NB4 (cell line): ENCODE results near the gene DCUN1D2.

Experiments
- DNase-seq: peaks from one replicate; pipeline ENCODE4 v3.0.0; 2010; ENCODE audit warnings: low read depth
- H3K4me3 ChIP-seq: one replicate; pipeline ENCODE4 v1.5.1; 2011; ENCODE audit warnings: mild to moderate bottlenecking, low read depth, low read length, moderate library complexity
- MYC ChIP-seq: IDR thresholded peaks from 2 replicates; pipeline ENCODE4 v1.6.1; 2011; ENCODE audit warnings: low read depth, low read length
- POLR2A ChIP-seq: IDR thresholded peaks from 2 replicates; pipeline ENCODE4 v1.6.1; 2011; ENCODE audit warnings: mild to moderate bottlenecking; ENCODE audit not compliant: insufficient read length; ENCODE audit errors: extremely low read depth
- TF ChIP-seq, protein P1 (sequence below): IDR thresholded peaks from 2 replicates; pipeline ENCODE4 v1.6.1; 2011; ENCODE audit warnings: low read depth, low read length
- TF ChIP-seq, protein P2 (sequence below): IDR thresholded peaks from one replicate; pipeline ENCODE4 v1.5.1; 2012; ENCODE audit warnings: low read depth, low read length

Gene DCUN1D2

DNA sequence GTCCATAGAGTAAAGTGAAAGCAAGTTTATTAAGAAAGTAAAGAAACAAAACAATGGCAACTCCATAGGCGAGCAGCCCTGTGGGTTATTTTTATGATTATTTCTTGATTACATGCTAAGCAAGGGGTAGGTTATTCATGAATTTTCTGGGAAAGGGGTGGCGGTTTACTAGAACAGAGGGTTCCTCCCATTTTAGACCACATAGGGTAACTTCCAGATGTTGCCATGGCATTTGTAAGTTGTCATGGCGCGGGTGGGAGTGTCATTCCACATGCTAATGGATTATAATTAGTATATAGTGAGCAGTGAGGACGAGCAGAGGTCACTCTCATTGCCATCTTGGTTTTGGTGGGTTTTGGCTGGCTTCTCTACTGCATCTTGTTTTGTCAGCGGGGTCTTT is 8.4 kb upstream of the DCUN1D2 start:
- no peak overlapping the region for H3K4me3 ChIP-seq
- no peak for DNase-seq
- TF ChIP-seq, protein P1, sequence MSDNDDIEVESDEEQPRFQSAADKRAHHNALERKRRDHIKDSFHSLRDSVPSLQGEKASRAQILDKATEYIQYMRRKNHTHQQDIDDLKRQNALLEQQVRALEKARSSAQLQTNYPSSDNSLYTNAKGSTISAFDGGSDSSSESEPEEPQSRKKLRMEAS = no peak
- no peak for TF ChIP-seq POLR2A
- TF ChIP-seq, protein P2, sequence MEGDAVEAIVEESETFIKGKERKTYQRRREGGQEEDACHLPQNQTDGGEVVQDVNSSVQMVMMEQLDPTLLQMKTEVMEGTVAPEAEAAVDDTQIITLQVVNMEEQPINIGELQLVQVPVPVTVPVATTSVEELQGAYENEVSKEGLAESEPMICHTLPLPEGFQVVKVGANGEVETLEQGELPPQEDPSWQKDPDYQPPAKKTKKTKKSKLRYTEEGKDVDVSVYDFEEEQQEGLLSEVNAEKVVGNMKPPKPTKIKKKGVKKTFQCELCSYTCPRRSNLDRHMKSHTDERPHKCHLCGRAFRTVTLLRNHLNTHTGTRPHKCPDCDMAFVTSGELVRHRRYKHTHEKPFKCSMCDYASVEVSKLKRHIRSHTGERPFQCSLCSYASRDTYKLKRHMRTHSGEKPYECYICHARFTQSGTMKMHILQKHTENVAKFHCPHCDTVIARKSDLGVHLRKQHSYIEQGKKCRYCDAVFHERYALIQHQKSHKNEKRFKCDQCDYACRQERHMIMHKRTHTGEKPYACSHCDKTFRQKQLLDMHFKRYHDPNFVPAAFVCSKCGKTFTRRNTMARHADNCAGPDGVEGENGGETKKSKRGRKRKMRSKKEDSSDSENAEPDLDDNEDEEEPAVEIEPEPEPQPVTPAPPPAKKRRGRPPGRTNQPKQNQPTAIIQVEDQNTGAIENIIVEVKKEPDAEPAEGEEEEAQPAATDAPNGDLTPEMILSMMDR = no peak
- no peak for TF ChIP-seq MYC

DNA sequence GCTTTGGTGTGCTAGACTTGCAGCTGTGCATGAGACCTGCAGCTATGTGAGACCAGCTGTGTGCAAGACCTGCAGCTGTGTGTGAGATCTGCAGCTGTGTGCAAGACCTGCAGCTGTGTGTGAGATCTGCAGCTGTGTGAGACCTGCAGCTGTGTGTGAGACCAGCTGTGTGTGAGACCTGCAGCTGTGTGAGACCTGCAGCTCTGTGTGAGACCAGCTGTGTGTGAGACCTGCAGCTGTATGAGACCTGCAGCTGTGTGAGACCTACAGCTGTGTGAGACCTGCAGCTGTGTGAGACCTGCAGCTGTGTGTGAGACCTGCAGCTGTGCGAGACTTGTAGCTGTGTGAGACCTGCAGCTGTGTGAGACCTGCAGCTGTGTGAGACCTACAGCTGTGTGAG is 6.7 kb upstream of the DCUN1D2 start:
- TF ChIP-seq, protein P1 = no peak
- TF ChIP-seq POLR2A = no peak
- TF ChIP-seq MYC = no peak
- TF ChIP-seq, protein P2 = no peak
- DNase-seq = no peak
- H3K4me3 ChIP-seq = no peak overlapping the region

DNA sequence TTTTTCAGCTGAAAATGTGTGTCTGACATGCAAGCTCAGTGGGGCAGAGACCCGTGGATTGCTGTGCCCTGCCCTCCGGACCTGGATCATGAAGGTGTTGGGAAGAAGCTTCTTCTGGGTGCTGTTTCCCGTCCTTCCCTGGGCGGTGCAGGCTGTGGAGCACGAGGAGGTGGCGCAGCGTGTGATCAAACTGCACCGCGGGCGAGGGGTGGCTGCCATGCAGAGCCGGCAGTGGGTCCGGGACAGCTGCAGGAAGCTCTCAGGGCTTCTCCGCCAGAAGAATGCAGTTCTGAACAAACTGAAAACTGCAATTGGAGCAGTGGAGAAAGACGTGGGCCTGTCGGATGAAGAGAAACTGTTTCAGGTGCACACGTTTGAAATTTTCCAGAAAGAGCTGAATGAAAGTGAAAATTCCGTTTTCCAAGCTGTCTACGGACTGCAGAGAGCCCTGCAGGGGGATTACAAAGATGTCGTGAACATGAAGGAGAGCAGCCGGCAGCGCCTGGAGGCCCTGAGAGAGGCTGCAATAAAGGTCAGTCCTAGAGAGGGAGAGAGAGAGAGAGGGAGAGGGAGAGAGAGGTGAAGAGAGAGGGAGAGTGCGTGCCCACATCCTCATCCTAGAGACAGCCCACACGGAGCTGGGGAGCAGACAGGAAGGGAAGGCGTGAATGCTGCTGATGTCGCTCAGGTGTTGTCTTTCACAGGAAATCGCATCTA is 5.1 kb upstream of the DCUN1D2 start:
- no peak overlapping the region for H3K4me3 ChIP-seq
- TF ChIP-seq, protein P1 = no peak
- TF ChIP-seq POLR2A = no peak
- TF ChIP-seq MYC = no peak
- TF ChIP-seq, protein P2 = no peak
- DNase-seq = no peak

DNA sequence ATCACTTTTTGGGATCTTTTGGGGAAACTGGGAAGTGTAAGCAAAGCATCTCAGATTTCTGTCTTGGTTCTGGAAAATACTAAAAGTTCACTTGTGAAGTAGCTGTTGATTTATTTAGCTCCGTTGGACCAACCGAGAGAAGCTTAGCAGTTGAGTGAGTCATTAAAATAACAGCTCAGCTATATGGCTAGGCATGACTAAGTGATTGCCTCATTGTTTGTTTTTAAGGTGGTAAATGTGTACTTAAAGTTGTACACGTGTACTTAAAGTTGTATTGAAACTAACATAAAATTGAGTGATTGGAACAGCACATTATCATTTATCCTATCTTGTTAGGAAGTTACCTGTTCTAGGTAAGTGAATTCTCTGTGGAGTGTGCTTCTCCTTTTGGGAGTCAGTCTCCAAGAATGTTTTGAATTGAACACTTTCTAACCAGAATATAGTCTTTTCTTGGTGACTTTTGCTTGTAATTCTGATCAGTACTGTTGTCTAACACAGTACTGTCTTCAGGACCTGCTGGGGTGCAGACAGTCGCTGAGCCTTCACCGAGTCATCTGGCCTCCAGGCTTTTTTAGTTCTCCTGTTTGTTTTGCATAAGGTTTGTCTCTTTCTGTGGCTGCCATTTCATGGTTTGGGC is 2.9 kb upstream of the DCUN1D2 start:
- H3K4me3 ChIP-seq = peak overlapping the region; percentile 50
- peak; percentile 85 for DNase-seq
- TF ChIP-seq, protein P1 = peak; percentile 93
- TF ChIP-seq, protein P2 = no peak
- TF ChIP-seq MYC = peak; percentile 86
- TF ChIP-seq POLR2A = no peak

DNA sequence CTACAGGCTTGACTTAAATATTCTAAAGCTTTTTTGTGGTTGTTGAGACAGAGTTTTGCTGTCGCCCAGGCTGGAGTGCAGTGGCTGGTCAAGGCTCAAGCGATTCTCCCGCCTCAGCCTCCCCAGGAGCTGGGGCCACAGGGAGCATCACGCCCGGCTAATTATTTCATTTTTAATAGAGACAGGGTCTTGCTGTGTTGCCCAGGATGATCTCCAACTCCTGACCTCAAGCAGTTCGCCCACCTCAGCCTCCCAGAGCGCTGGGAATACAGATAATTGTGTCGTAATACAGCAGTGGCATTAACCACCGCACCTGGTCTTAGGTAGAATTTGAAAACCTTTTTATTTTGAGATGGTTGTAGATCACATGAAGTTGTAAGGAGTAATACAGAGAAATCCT is 1.5 kb upstream of the DCUN1D2 start:
- peak overlapping the region; percentile 72 for H3K4me3 ChIP-seq
- TF ChIP-seq MYC (no peak), POLR2A (no peak)
- TF ChIP-seq, protein P2 = no peak
- TF ChIP-seq, protein P1 = no peak

More for the DNA sequence above, 1.5 kb upstream of the DCUN1D2 start:
- no peak for DNase-seq
